T1000 (cell line): ENCODE data around the gene CFAP54.
"Not testable (repeated sequence)": the region's sequence is repeated elsewhere in the genome, so short reads cannot be mapped to it uniquely, and the experiment has no call there.

Experiments
- DNase-seq: peaks from one replicate; lab custom pipeline; 2025; ENCODE audit warnings: mixed read lengths; lab: John Stamatoyannopoulos, UW

Gene CFAP54

GRCh38 chr12:96516472-96517430, 27.4 kb downstream of the CFAP54 start:
- peak; percentile 79 for DNase-seq

GRCh38 chr12:96520767-96521166, 31.4 kb downstream of the CFAP54 start:
- DNase-seq, result no peak

- no peak for DNase-seq
Observed at GRCh38 chr12:96521895-96522682, 32.7 kb downstream of the CFAP54 start.

- no peak for DNase-seq
Observed at GRCh38 chr12:96522690-96523089, 33.3 kb downstream of the CFAP54 start.

GRCh38 chr12:96526110-96526509, 36.7 kb downstream of the CFAP54 start:
- no peak for DNase-seq

GRCh38 chr12:96529912-96530311, 40.5 kb downstream of the CFAP54 start:
- no peak for DNase-seq

- DNase-seq, result no peak
Observed at GRCh38 chr12:96534339-96534738, 45.0 kb downstream of the CFAP54 start.

- no peak for DNase-seq
Observed at GRCh38 chr12:96548384-96548783, 59.0 kb downstream of the CFAP54 start.

- no peak for DNase-seq
Observed at GRCh38 chr12:96549341-96549740, 60.0 kb downstream of the CFAP54 start.

GRCh38 chr12:96570579-96570978, 81.2 kb downstream of the CFAP54 start:
- no peak for DNase-seq

- no peak for DNase-seq
Observed at GRCh38 chr12:96571101-96571862, 81.9 kb downstream of the CFAP54 start.

- DNase-seq, result no peak
Observed at GRCh38 chr12:96578526-96579125, 89.2 kb downstream of the CFAP54 start.

GRCh38 chr12:96585977-96586376, 96.6 kb downstream of the CFAP54 start:
- no peak for DNase-seq

- no peak for DNase-seq
Observed at GRCh38 chr12:96587691-96588090, 98.3 kb downstream of the CFAP54 start.

GRCh38 chr12:96590970-96591369, 101.6 kb downstream of the CFAP54 start:
- no peak for DNase-seq

GRCh38 chr12:96604374-96604773, 115.0 kb downstream of the CFAP54 start:
- DNase-seq, result not testable (repeated sequence)

- no peak for DNase-seq
Observed at GRCh38 chr12:96605684-96606083, 116.3 kb downstream of the CFAP54 start.

GRCh38 chr12:96606134-96606533, 116.8 kb downstream of the CFAP54 start:
- DNase-seq, result no peak

- no peak for DNase-seq
Observed at GRCh38 chr12:96606644-96607043, 117.3 kb downstream of the CFAP54 start.

- DNase-seq, result no peak
Observed at GRCh38 chr12:96617178-96617577, 127.8 kb downstream of the CFAP54 start.

GRCh38 chr12:96623155-96623554, 133.8 kb downstream of the CFAP54 start:
- DNase-seq, result no peak
